Epithelial cell of esophagus (primary cell): ENCODE data around the gene CPNE1.

Experiments
- DNase-seq: peaks from one replicate; pipeline ENCODE4 v3.0.0; 2010; ENCODE audit warnings: low read depth
- H3K4me3 ChIP-seq: 2 replicates; pipeline ENCODE4 v1.5.1; 2011; ENCODE audit warnings: mild to moderate bottlenecking, low read length, control low read depth
- TF ChIP-seq, protein P1 (sequence below): IDR thresholded peaks from 2 replicates; pipeline ENCODE4 v1.5.1; 2011; ENCODE audit warnings: low read depth, mild to moderate bottlenecking, low read length, control low read depth, inconsistent platforms; ENCODE audit not compliant: insufficient read depth; ENCODE audit errors: missing control alignments

Gene CPNE1

DNA sequence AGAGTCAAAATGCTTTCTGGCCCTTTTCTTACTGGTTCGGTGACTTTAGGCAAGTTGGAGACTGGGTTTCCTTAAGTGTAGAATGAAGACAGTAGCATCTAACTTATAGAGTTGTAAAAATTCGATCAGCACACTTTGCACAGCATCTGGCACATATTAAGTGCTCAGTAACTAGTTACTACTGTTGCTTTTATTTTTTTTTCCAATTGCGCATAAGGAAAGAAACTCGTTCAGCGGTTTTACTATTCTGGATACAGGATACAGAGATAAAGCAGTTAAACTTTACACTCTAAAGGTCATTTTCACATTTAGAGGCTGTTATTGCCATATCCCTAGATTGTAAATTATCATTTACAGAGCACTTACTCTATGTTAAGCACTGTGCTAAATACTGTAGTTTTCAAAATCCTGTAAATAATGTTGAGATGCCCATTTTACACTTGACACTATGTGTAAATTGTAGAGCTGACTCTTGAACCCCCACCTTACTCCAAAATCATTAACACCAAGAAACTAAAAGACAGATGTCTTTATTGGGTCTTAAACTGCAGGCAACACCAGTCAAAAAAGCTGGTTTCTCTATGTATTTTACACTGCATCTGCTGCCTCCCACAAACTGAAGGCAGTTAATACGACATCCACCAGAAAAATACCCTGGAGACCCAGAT is 35.4 kb upstream of the CPNE1 start:
- TF ChIP-seq, protein P1, sequence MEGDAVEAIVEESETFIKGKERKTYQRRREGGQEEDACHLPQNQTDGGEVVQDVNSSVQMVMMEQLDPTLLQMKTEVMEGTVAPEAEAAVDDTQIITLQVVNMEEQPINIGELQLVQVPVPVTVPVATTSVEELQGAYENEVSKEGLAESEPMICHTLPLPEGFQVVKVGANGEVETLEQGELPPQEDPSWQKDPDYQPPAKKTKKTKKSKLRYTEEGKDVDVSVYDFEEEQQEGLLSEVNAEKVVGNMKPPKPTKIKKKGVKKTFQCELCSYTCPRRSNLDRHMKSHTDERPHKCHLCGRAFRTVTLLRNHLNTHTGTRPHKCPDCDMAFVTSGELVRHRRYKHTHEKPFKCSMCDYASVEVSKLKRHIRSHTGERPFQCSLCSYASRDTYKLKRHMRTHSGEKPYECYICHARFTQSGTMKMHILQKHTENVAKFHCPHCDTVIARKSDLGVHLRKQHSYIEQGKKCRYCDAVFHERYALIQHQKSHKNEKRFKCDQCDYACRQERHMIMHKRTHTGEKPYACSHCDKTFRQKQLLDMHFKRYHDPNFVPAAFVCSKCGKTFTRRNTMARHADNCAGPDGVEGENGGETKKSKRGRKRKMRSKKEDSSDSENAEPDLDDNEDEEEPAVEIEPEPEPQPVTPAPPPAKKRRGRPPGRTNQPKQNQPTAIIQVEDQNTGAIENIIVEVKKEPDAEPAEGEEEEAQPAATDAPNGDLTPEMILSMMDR, result no peak
- DNase-seq, result no peak
- H3K4me3 ChIP-seq, result peak overlapping the region; percentile 93

DNA sequence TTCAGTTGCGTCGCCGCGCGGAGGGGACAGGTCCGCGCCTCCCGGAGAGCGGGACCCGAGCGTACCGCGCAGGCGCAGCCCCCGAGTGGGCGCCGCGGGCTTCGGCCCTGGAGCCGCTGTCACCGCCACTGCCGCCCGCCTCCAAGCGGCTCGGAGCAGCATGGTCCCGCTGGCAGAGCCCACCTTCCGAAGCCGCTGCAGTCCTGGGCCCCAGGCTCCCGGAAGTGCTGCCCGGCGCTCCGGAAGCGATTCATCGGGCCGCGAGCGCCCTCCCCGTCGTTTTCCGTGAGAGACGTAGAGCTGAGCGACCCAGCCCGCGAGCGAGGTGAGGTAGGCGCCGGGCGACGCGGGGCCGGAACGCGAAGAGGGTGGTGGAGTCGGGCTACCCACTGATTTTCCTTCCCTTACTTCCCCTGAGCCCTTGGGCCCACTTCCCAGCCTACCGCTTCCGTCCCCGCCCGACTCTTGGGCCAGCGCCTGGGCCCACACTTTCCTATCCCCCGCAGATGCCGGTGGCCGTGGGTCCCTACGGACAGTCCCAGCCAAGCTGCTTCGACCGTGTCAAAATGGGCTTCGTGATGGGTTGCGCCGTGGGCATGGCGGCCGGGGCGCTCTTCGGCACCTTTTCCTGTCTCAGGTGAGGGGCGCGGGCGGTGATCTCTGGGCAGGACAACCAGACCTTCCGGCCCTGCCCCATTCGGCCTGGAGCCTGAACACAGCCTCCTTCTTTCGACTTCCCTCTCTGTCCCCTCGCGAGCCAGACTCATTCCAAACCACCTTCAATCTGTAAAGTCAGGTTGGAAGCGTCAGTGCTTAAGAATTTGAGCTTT is 34.6 kb upstream of the CPNE1 start, which contains the start of the genes NFS1 and ROMO1:
NFS1 (minus strand) TSS at position 226 of the 830 bp plus-strand sequence; CDS start at position 162, 64 bp downstream.
ROMO1 (plus strand) TSS at position 279 of the 830 bp plus-strand sequence; CDS start at position 507, 228 bp downstream.
- peak; percentile 88 for DNase-seq
- TF ChIP-seq, protein P1, result peak; percentile 11
- H3K4me3 ChIP-seq, result peak within 1 kb of the TSS; percentile 93

DNA sequence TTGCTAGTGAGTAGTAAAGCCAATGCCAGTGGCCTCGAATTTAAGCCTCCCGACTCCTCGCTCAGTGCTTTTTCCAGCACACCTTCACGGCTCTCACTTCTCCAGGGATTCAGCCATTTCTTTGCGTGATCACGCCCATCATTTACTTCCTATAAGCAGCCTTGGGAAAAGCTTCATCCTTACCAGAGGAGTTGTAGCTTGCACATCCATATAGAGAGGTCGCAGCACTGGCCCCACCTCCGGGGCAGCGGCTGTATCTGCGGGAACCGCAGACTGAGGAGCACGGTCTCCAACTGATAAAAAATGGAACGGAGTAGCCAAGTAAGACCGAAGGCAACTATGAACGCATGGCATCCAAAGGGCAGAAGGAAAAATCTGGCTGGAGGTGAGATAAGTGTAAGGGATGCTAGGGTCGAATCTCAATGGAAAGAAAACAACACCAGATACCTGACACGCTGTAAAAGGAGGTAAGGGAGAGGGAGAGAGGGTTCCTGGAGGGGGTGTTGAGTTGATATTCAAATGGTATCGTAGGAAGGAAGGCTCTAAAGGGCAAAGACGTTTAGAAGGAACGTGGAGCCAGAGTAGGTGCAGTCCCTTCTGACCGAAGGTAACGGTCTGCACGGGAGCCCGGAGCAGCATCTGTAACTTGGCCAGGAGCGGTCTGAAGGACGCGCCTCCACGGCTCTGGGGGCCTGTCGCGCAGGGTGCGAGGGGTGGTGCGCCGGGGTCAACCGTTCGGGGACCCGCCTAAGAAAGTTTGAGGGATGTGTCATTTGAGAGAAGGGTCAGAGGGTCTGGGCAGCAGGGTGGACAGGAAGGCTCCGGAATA is 33.8 kb upstream of the CPNE1 start:
- DNase-seq, result peak; percentile 21
- TF ChIP-seq, protein P1, result no peak
- peak overlapping the region; percentile 93 for H3K4me3 ChIP-seq

DNA sequence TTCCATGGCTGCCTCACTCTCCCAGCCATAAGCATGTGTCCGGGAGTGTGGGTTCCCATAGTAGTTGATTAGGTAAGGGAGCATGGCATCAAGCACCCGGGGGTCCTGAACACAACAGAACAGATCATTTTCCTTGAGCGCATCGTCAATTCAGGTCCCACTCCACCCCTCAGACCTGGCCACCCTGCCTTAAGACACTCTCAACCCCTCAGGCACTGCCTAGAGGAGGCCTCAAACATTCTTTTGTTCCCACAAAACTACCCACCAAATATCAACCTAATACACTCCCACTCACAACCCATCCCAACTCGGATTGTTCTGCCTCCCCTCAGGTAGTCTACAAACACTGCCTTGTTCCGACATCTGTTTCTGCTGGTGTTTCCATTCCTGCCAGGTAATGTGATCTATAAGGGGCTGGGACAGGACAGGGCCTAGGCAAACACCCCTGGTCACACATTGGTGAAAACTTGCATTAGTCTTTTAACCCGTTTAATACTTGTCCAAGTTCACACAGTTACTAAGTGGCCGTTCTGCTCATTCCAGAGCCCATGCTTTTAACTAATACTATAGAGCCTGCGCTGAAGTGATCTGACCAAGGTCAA is 33.1 kb upstream of the CPNE1 start:
- TF ChIP-seq, protein P1, result no peak
- DNase-seq, result no peak
- peak overlapping the region; percentile 93 for H3K4me3 ChIP-seq

DNA sequence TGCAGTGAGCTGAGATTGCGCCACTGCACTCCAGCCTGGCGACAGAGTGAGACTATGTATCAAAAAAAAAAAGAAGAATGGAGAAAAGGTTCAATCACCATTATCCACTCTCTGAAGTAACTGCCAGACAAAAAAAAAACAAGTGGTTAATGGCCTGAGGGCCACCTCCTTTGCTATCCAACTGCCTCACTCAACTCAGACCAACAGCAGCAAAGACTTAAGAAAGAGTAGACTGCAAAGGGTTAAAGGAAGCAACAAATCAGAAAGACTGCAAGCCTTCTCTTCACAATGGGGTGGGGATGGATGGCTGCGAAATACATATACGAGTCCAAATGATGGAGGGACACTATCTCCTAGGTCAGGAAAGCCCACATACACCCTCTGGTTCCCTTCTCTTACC is 31.3 kb upstream of the CPNE1 start:
- TF ChIP-seq, protein P1, result no peak
- no peak for DNase-seq

DNA sequence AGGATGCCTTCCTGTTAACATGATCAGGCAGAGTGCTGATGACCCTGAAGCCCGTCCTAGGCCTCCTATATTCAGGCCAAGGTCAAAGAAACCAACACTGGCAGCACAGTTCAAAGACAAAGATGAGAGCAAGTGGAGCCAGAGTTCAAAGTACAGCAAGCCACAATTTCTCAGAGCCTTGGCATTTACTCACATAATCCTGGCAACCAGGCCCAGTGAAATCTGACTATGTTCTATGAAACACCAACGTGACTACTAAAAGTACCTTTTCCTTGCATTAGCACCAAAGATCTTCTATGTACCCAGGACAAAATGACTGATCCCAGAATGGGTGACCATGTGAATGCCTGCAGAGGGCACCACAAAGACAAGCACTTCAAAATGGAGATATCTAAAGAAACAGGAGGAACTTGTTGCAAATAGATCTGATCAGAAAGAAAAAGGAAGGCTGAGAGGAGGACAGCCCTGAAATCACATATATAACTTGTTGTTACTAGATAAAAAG is 30.6 kb upstream of the CPNE1 start:
- no peak for DNase-seq
- TF ChIP-seq, protein P1, result no peak
- no peak overlapping the region for H3K4me3 ChIP-seq

More for the DNA sequence above, 31.3 kb upstream of the CPNE1 start:
- H3K4me3 ChIP-seq, result no peak overlapping the region
